ENCODE measurements around the gene COL18A1.
"Not testable (repeated sequence)": the region's sequence is repeated elsewhere in the genome, so short reads cannot be mapped to it uniquely, and the experiment has no call there.

The COL18A1 gene

DNA sequence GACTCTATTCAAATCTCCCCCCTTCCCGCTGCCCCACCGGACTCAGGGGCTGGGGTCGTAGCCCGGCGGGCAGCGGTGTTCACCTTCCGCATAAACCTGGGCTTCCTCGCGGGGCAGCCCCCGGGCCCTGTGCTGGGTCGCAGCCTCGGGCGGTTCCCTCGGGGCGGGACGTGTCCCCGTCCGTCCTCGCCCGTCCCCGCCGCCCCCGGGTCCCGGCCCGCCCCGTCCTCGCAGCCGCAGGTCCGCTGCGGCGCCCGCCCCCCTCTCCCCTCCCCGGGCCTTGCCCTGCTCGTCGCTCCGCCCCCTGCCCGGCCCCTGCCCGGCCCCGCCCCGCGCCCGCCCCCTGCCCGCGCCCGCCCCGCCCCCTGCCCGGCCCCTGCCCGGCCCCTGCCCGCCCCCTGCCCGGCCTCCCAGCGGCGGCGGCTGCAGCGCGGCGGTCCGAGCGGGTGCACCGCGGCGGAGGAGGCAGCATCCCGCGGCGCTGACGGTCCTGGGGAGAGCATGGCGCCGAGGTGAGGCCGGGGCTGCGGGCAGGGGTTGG, at the start of gene COL18A1:
COL18A1 (plus strand) TSS at position 436 of the 541 bp plus-strand sequence; CDS start at position 502, 66 bp downstream.
- DNase-seq (ENCODE audit: low read depth), result no peak

DNA sequence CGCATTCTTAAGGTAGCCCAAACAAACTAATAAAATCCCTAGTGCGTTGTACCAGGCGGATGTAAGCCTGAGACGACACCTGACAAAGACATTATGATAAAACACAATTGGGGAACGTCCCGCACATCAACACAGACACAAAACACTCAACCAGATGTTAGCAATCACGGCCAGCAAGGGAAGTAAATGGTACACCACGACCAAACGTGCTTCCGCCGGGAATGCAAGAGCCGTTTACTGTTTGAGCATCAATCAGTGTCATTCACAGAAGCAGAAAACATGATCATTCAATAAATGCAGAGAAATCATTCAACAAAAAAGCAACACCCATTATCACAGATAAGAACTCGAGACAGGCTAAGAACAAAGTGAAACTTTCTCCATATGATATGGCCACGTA, 49.4 kb upstream of the COL18A1 start:
- DNase-seq (ENCODE audit: low read depth), result no peak

DNA sequence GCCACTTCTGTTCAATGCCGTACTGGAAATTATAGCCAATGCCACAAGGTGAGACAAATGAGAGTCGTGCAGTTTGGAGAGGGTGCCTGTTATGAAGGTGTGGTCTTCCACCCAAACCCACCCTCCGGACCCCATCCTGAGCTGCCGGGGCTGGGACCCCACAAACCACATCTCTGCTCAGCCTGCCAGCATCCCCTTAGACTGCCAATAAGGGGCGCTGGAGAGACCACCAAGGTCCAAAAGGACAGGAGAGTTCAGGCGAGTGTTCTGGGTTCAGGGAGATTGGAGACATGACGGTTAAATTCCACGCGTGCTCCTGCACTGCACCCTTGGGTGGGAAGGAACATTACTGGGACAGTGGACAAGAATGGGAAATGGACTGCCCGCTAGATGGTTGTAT, 48.7 kb upstream of the COL18A1 start:
- DNase-seq (ENCODE audit: low read depth), result no peak

DNA sequence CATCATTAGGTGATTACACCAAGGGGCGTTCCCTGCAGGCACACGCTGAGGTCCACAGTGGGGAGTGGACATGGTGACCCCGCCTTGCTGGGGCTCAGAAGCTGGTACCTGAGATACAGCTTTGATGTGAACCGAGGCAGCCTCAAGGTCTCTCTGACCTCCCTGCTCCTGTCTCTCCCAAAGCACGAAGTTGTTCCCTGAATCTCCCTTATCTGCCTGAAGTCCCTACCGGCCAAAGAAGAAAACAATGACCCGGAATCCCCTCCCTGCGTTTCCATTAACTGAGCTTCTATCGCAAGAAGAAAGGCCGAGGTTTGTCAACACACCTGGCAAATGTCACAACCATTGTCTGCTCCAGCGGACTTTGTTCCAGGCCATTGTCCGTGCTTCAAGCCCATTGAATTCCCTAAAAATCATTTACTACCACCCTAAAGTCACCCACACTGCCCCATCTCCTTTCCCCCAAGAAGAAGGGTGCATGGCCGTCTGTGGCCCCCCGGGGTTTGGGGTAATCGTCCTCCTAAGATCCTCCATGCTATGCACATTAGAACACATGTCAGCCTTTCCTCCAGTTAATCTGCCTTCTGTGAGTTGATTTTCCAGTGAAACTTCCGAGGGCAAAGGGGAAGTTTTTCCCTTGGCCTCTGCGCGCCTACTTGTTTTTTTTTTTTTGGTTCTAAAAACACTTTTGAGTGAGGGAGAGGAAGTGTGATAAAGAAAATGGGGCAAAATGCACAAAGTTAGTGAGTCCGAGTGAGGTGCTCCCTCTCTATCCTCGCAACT, 48.1 kb upstream of the COL18A1 start:
- DNase-seq (ENCODE audit: low read depth), result no peak

DNA sequence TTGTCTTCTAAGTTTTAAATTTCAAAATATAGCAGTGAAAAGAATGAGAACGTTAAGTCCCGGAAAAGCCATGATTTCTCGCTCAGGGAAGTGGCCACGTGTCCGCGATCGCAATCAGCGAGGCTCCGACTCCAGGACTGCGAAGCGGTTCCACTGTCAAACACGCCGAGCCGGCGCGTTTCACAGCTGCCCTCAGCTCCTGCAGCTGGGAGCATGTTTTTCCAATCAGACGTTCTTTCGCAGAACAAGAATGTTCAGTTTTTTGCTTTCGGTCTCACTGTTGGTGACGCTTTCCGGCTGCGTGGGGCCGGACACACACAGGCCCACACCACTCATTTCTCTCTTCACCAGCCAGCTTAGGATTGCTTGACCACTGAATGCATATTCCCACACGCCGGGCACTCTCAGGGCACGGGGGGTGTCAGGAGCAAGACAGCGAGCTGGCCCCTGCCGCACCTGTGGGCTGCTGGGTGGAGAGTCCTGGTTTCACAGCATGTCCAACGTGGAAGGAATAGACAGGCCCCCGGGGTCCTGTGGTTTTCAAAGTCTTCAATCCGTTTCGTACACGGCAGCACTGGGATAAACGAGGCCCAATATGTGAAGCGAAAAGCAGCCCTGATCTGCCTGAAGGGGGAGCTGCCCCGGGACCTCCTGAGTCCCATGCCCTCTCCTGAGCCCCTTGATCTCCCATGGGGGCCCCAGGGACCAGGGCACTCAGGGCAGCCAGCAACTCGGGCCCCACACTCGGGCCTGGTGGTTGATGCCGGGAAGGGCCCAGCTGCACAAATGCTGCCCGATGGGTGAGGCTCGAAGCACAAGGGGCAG, 47.3 kb upstream of the COL18A1 start:
- DNase-seq (ENCODE audit: low read depth), result no peak

DNA sequence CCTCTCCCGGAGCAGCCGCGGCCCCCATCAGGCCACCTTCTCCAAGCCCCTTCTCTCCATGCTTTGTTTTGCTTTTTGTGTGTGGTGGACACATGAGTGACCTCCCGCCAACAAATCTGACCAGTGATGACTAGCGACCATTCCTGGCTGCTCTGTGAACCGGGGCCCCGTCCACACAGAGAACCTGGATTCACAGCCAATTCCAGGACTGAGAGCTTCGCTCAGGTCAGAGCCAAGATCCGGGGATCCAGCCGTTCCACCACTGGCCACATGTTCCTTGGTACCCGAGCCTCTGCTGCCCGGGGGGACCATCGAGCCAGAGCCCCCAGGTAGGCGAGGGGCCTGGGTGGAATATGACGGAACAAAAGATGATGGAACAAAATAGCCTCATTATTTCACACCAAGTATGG, 46.7 kb upstream of the COL18A1 start:
- no peak for DNase-seq (ENCODE audit: low read depth)

DNA sequence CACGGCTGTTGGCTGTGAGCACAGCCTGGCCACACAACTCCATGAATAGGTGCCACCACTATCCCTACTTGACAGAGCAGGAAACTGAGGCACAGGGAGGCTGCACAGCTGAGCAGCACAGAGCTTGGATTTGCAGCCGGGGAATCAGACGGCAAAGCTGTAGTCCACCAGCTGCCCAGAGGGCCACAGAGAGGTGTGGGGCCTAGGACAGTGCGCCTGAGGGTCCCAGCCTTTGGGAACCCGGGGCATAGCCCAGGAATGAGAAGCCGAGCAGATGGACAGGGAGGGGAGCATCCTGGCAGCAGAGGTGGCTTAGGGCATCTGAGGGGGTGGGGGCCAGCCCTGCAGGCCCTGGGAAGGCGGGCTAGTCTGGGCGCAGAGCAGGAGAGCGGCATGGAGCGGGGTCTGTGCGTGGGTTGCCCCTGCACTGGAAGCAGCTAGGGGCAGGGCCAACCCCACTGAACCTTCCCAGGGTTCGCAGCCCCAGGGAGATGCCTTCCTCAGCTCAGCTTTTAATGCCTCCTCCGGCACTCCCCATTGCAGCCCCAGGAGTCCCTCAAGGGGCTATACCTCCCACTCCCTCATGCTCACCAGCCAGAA, 46.2 kb upstream of the COL18A1 start:
- DNase-seq (ENCODE audit: low read depth), result no peak

DNA sequence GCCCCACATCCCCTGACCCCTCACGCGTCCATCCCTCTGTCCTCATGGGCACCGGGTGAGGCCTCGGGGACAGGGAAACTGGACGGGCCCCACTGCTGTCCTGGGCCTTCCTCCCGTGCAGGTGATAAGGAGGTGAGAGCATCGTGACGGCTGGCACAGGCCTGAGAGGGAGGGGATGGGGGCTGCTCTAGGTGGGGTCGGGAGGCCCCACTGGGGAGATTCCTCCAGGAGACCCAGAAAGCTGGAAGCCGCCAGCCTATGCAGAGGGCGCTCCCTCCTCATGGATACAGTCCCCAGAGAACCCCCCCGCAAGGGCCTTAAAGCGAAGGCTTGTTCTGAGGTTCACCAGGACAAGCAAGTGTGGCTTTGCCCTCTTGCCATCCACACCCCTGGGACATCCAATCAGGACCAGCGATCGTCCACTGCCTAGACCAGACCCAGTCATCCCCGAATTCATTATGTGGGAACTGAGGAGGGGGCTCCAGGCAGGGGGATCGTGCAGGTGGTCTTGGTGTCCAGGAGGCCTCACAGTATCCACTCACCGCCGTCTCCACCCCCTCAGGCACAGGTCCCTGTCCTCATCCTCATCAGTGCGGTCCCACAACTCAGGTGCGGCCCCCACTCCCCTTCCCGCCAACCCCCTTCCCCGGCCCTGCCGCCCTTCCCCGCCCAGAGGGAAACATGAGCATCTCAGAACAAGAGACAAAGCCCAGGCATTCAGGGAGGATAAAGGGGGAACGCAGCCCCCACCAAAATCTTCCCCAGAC, 45.3 kb upstream of the COL18A1 start:
- DNase-seq (ENCODE audit: low read depth), result no peak

DNA sequence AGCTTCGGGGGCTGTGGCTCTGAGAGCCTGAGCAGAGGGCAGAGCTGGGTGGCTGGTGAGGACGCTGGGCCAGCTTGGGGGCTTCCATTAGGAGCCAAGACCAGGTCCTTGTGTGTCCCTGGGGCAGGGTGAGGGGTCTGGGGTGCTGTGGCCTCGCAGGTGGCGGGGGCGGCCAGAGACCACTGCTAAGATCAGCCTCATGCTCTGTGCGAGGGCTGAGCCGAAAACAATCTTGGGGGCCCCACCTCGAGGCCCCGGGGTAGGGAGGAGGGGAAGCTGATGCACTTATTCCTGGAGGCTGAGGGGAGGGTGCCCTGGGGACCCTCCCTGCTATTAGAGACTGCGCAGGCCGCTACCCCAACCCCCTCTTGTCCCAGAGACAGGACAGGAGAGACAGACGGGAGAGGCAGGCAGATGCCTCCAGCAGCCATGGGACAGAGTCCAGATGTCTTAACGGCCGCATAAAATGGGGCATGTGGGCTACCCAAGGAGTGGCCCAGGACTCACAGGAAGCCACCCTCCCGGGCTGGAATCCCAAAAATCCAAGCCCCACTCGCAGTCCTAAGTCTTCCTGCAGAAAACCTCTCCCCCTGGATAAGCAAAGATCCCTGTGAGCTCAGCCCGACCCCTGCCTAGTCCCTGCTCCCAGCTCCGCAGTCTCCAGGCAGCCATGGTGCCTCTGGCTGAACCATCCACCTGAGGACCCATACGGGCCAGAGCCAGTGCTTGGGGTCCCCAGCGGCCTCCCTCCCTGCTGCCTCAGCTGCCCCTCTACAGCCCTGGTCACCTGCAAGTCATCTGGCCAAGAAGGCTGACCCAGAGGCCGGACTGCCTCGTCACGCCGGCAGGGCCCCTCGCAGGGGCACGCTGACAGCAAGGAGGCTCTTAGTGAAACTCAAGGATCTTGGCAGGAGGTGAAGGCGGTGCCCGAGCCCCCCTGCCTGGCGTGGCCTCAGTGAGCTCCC, 43.6 kb upstream of the COL18A1 start:
- no peak for DNase-seq (ENCODE audit: low read depth)

DNA sequence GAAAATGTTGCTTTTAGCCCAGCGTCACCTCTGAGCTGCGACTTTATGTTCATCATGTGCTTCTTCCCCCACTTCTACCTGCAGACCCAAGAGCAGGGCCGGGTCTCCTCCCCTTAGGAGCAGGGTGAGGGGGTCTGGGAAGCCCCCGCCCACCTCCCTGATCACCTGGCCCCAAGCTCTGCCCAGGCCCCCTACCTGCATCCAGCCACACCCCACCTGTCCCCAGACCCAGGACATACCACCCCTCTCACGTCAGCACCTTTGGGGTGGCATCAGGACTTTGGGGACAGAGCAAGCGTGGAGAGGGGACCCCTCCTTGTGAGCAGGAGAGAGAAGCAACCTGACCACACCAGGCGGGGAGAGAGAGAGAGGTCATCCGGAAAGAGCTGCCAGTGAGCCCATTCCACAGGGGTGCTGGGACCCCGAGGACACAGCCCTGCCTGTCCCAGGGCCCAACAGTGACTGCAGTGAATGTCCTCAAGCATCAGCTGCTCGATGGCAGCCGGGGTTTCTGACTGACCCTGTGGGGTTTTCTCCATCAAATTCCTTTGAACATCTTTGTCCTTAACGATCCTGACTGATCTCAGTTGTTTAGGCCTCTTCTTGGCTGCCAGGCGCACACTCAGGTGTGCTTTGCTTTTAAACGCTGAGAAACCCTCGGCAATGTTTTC, 42.8 kb upstream of the COL18A1 start:
- DNase-seq (ENCODE audit: low read depth), result no peak

DNA sequence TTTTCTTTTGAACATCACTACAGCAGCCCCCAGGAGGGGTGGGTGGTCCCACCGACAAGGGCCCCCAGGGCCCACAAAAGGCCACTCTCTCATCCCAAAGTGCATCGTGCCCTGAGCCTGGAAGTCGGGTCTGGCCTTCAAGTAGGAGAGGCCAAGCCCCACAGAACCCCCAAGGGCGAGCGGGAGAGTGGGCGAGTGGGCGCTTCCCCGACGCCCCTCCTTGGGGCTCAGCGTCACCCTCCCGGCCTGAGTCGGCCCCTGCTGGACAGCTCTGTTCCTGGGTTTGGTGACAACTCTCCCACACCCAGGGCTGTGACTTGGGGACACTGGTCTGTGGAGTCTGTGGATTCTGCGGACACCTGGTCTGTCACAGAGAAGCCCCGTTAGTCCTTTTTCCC, 42.2 kb upstream of the COL18A1 start:
- no peak for DNase-seq (ENCODE audit: low read depth)

DNA sequence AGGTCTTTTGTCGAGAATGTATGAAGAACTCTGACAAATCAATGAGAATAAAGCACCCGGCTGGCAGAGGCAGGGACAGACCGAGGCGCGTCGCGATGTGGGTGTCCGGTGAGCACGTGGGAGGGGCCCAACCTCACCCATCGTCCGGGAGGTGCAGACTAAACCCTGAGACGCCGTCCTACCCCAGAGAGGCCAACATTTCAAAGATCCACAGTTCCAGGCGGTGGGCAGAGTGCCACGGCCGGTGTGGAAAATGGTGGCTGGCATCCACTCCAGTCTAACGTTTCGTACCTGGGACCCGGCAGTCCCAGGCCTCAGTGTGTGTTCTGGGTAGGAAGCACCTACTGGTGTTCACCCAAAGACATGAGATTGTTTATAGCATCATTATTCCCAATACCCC, 41.7 kb upstream of the COL18A1 start:
- not testable (repeated sequence) for DNase-seq (ENCODE audit: low read depth)

DNA sequence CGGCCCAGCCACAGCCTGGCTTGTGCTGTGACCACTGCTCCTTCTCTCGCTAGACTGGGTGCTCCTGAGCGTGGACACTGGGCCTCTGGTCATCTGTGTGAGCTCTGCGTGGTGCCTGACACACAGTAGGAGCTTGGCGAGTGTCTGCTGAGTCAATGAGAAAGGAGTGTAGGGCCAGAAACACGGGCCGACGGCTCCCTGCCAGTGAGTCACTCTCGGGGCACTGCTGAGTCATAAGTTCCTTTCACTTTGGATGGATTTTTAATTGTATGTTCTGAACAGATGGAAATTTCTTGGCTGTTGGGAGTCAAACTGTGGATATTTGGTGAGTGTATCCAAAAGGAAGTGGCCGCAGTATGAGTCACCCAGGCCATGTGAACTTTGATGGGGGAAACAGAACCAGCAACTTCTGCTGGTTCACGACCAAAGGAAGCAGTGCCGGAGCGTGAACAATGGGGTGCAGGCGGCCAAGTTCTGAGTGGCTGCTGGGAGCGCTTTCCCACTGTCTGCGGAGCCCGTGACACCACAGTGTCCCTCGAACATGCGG, 41.0 kb upstream of the COL18A1 start:
- DNase-seq (ENCODE audit: low read depth), result no peak

DNA sequence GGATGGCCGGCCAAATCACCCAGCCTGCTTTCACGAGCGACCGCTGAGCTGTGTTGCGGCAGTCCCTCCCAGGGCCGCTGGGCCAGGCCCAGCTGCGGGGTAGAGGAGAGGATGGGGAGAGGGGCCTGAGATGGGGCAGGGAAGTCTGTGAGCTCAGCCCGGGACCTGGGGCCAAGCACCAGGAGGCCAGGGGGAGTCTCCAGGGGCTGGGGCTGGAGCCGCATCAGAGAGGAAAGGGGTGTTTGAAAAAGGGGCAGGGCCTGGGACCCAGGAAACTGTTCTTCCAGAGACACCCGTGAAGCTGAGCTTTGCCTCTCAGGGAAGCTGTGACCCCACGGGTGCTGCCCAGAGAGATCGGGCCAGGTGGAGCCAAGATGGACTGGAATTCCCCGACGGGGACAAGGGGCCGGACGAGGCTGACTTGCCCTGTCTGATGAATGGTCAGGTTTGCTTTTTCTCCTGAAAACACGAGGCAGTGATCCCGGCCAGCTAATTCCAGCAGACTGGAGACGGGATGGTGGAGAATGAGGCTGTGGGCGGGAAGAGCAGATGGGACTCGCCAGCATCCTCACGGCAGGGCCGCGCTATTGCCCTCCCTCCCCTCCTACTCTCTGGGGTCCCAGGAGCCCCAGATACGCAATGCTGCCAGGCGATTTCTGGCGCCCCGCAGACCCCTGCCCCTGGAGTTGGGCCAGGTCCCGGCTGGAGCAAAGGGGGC, 40.3 kb upstream of the COL18A1 start:
- DNase-seq (ENCODE audit: low read depth), result no peak

DNA sequence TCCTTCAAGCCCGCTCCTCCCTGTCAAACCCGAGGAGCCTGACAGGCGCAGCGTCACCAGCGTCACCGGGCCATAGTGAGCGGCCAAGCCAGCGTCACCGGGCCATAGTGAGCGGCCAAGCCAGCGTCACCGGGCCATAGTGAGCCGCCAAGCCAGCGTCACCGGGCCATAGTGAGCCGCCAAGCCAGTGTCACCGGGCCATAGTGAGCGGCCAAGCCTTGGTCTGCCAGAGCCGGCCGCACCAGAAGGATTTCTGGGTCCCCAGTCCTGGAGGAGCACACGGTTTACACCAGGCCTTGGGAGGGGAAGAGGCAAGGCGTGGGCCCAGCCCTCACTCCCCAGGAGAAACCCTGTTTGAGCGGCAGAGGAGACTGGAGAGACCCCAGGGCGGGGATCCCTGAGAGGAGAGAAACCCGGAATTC, 39.8 kb upstream of the COL18A1 start:
- no peak for DNase-seq (ENCODE audit: low read depth)

DNA sequence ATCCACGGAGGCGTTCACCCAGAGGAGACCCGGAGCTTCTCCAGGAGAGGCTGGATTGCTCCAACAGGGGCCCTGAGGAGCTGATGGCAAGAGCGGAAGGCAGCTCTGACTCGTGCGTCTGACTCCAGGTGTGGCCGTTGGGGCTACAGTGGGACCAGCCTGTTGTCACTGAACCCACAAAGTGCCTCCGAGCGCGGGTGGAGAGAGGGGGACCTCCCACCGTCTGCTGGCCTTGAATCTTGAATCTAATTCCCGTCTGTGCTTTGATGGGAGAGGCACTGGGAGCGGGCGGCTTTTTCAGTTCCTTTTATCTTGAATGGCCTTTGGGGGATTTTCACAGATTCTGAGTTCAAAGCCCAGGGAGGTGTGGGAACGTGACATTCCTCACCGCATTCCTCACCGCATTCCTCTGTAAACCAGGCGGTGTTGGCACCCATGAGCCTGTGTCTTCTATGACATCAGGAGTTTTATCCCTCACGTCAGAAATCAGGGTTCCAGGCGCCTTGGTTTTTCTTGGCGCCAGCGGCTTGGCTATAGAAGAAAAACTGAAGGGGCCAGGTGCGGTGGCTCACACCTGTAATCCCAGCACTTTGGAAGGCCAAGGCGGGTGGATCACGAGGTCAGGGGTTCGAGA, 39.2 kb upstream of the COL18A1 start:
- DNase-seq (ENCODE audit: low read depth), result no peak

DNA sequence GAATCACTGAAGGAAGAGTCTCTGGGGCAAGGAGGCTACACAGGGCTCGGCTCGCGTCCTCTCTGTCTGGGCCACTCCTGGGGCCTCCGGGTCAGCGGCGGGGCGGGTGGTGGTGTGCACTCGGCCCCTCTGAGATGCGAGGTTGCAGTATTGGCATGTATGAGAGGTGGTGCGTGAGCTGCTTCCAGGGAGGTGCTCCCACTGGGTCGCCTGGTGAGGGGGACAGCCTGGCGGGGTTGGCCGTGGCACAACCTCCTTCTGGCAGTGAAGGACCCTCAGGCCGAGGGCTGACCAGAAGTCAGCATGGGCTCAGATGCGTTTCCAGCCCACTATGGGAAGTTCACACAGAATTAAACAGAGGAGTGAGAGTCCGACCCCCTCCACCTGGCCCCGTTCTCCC, 38.5 kb upstream of the COL18A1 start:
- no peak for DNase-seq (ENCODE audit: low read depth)

DNA sequence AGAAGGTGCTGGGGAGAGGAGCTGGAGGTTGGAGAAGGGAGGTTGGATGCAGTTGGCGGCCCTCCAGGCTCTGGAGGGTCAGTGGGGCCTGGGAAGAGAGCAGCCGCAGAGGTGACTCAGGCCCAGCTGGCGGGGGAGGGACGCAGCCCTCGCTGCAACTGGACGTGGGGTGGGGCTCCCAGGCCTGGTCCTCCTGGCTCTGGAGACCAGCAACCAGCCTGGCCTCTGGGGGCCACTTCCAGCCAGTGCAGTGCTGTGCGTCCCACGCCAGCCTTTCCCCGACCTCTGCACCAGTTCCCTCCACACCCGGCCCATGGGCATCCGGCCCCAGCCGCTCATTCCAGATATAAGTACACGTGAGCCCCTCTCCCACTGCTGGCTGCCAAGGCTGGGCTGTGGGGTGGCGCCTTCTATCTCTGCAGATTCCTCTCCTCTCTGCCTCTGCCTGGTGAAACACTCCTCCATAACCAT, 38.0 kb upstream of the COL18A1 start:
- DNase-seq (ENCODE audit: low read depth), result no peak
